GM21528 (cell line): Measurements from ENCODE around the gene GPHN.

Experiments used
- ATAC-seq: cut with Tn5 transposase; IDR thresholded peaks from one replicate; pipeline ENCODE4 v1.9.1; 2021; ENCODE audit warnings: mild to moderate bottlenecking, moderate library complexity; ENCODE audit not compliant: unreplicated experiment, low FRiP score

GPHN gene

DNA sequence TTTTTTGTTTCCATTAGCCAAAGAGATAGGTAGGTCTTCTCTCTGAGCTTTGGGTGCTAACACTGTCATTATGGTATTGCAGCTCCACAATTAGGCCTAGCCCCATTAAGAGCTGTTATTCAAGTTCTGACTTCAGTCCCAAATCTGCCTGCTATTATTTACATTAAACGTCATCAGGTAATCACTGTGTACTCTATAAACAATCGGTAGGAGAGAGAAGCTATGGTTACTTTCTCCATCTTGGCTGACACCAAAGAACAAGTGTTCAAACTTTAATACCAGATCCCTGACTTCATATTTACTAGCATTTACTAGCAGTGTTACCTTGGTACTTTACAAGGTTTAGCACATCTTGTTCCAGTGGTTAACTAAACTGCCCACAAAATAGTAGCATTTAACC is 376.2 kb downstream of the GPHN start:
- ATAC-seq, result no peak

DNA sequence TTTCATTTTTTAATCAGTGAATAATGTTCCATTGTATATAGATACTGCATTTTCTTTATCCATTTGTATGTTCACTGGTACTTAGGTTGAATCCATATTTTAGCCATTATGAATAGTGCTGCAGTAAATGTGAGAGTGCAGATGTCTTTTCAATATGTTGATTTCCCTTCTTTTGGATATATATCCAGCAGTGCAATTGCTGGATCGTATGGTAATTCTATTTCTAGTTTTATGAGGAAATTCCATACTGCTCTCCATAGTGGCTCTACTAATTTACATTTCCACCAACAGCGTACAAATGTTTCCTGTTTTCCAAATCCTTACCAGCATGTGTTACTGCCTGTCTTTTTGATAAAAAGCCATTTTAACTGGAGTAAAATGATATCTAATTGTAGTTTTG is 392.8 kb downstream of the GPHN start:
- no peak for ATAC-seq

DNA sequence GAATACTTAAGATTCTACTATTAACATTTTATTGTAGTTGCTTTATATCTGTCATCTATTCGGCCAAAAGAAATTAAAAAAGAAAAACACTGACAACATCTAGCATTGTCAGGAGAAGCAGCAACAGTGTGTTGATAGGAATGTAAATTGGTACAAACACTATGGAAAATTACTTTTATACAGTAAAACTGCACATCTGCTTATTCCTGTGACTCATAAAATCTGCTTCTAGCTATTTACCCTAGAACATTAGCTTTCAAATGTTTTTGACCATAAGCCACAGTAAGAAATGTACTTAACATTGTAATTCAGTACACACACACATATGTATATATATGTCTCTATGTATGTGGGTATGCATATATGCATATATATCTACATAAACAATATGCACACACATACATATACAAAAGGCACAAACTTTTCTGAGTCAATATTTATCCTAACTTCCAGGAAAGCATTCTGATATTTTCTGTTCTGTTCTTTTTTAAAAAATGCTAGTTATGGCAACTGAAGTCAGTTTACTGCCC is 402.4 kb downstream of the GPHN start:
- no peak for ATAC-seq

DNA sequence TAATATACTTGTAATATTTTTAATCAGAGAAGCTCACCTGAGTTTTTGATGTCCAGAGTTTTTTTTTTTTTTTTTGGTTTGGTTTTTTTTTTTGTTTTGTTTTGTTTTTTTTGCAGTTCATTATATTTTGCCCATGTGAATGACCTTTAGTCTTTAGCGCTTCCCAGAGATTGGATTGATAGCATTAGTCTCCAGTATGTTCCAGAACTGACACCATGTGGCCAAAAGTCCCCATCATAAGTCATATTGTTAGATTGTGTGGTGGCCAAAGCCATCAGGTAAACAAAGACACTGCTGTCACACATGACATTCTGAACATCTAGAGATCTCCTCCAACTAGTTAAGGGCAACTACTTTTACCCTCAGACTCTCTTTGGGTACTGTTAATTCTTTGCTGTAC is 408.5 kb downstream of the GPHN start:
- ATAC-seq, result no peak

DNA sequence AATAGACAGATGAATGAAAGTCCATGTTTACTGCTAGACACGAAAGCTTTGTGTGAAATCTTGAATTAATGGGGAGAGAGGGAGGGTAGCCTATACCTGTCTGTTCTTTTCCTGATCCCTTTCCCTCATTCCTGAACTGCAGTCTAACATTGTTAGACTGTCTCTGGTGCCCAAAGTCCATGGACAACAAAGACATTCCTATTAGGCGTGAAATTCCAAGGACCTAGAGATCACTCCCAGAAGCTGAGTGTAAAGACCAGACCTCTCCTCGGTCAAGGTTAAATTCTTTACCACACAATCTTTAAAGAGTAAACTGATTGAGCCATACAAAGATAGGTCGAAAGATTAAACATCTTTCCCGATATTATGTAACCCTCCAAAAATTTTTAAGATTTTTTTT is 410.6 kb downstream of the GPHN start:
- ATAC-seq, result no peak

DNA sequence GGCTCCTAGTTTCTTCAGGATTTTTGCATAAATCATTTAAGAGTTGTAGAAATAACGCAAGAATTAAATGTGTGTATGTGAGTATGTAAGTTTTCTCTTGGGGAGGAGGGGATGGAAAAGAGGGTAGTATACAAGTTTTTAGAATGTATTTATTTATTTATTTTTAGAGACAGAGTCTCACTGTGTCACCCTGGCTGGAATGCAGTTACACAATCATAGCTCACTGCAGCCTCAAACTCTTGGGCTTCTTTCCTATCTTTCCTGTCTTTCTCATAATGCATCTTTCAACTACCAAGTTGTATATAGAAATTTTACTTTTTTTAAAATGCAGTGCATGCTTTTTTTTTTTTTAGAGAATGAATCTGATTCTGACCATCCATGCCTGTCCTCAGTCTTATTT is 412.2 kb downstream of the GPHN start:
- ATAC-seq, result no peak

DNA sequence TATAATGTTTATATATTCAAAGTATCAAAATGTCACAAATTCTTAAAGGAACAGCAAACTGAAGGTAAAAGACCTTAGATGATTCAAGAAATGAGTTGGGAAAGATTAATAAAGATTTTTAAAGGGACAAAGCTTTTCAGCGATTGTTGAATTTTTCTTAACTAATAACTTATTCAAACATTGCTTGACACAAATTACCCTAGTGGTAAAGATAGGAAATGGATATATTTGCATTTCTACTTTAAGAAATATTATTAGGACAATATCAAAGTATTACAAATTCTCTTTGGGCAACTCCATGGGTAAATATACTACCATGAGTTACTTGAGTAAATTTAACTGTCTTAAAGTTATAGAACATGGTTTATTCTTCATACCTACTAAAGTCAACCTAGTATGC is 415.3 kb downstream of the GPHN start:
- ATAC-seq, result no peak

DNA sequence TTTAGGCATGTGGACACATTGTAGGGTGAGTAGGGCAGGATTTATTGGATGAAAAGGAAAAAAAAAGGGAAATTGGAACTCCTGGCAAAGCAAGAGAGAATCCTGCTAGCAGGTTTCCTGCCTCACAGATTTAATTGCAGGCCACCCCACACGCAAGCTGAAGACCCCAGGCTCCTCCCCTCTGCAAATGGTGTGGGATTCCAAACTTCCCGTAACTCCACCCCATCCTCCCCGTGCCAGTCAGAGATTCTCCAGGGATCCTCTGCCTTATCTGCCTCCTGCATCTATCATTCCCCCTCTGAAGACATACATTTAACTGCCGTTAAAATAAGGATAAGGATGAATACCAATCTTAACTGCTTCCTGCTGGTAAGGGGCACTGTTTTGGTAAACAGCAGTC is 431.5 kb downstream of the GPHN start:
- no peak for ATAC-seq

DNA sequence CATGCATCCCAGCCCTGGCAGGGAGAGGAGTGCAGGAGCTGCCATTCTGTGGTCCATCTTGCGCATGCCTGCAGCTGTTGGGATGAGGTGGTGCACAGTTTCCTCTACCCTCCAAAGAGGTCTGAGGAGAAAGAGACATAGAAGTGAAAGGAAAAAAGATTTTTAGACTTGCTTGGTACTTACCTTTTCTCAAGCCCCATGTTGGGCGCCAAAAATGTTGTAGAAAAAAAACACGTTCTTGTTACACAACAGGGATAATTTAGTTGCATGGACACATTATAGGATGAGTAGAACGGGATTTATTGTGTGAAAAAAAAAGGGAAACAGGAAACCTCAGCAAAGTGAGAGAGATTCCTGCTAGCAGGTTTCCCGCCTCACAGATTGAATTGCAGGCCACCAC is 436.9 kb downstream of the GPHN start:
- no peak for ATAC-seq

DNA sequence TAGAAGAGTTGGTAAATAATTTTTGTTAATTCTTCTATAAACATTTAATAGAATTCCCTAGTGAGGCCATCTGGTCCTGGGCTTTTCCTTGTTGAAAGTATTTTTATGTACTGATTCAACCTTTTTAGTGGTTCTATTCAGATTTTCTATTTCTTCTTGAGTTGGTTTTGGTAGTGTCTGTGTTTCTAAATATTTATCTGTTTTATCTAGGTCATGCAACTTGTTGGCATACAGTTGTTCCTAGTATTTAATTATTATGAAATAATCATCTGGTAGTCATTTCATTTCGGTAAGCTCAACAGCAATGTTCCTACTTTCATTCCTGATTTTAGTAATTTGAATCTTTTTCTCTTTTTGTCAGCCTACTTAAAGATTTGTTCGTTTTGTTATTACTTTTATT is 447.2 kb downstream of the GPHN start:
- ATAC-seq, result no peak

DNA sequence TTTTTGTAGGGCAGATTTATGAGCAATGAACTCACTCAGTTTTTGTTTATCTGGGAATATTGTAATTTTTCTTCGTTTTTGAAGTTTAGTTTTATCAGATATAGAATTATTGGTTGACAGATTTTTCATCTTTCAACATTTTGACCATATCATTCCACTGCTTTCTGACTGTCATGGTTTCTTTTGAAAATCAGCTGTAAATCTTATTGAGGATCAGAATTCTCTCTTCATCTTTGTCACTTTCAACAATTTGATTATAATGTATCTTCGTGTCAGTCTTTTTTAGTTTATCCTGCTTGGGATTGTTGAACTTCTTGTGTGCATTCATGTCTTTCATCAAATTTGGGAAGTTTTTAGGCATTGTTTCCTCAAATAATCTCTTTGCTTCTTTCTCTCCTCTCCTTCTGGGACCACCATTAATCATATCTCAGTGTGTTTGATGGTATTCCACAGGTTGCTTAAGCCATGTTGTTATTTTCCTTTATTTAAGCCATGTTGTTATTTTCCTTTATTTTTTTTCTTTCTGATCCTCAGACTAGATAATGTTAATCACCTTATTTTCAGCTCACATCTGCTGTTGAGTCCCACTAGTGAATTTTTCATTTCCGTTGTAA is 451.6 kb downstream of the GPHN start:
- ATAC-seq, result no peak

DNA sequence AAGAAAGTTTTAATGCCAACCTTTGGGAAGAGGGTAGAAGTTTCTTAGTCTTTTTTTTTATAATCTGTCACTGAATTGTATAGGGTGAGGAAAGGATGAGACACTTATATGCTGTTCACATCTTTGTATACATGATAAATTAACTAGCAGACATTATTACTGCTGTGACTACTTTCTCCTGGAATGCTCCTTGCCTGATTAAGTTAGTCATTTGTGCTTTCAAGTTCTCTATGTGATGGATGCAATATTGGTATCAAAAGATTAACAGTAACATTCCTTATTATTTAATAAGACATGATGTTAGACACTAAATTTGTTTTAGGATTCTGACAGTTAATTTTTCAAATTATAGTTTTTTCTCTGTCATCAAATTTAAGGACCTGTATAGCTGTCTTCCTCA is 457.9 kb downstream of the GPHN start:
- no peak for ATAC-seq

DNA sequence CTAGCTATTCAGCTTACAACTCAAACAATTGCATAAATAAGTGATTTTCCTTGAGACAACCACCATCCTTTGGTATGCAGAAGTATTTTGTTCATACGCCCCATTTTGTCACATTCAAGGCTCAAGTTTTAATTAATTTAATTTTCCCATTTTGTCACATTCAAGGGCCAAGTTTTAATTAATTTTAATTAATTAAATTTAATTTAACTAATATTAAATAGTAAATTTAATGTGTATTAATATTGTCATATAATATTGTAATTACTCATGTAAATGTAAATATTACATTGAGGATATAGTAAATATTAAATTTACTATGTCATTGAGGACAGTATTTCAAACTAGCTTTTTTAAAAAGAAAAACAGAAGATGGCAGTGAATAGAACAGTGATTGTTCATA is 464.5 kb downstream of the GPHN start:
- no peak for ATAC-seq

DNA sequence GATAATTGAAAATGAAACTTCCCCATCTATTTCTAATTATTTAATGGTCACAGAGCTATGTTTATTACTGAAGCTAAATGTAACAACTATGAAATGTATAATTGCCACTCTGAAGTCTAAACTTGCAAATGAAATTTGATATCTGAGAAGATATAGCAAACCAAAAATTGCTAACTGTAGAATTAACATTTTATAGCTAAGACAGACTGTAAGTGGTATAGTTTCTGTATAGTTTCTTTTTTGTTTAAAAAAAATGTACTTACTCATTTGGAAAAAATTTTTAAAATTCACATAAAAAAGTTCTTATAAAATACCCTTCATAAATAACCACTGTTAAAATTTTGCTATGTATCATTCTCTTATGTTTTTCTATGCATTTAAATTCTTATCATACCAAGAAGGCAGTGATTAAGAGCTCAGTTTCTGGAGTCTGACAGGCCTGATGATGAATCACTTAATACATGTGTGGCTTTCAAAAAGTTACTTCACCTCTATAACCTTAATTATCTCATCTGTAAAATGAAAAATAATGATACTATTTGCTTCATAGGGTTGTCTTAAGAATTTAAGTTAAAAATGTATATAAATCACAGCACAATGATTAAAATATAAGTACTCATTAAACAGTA is 466.6 kb downstream of the GPHN start:
- no peak for ATAC-seq

DNA sequence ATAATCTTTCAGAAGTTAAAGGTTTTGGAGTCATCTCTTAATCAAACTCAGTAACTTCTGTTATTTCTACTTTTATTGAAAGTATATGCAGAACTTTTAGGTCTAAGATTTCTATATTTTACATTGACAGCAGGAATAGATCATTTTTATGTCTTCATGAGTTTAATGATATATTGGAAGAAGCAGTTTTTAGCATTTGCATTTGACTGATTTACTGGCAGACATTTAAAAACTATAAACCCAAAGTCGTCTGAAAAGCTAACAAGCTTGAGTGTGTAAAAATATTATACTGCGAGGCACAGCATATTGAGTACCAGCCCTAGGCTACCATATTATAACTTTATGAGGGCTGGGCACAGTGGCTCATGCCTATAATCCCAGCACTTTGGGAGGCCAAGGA is 467.3 kb downstream of the GPHN start:
- no peak for ATAC-seq

DNA sequence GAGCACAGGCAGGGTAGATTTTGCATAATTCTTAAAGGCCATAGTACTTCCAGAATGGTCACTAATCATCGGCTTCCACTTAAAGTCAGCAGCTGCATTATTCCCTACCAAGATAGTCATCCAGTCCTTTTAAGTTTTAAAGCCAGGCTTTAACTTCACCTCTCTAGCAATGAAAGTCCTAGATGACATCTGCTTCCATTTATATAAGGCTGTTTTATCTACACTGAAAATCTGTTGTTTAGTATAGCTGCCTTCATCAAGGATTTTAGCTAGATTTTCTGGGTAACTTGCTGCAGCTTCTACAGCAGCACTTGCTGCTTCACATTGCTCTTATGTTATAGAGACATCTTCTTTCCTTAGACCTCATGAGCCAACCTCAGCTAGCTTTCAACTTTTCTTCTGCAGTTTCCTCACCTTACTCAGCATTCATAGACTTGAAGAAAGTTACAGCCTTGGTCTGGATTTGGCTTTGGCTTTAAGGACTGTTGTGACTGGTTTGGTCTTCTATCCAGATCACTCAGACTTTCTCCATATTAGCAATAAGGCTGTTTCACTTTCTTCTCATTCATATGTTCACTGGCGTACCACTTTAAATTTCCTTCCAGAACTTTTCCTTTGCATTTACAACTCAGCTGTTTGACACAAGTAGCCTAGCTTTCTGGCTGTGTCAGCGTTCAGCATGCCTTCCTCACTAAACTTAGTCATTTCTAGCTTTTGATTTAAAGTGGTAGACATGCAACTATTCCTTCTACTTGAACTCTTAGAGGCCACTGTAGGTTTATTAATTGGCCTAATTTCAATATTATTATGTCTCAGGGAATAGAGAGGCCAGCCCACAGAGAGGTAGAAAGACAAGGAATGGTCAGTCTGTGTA is 471.4 kb downstream of the GPHN start:
- ATAC-seq, result no peak

DNA sequence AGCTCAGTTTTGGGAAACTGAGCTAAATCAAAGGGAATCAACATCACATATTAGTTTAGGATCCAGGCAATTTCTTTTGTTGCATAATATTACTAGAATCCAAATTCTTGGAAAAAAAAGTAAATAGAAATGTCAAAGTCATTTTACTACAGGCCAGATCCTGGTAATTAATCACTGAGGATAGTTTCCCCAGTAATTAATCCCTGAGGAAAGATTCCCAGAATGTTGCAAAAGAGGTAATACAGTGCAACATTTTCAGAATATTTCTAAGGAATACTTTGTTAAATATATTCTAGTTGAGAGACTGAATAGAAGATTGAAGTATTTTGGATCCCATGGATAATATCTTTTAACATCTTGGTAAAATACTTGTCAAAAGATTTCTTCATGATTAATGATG is 474.3 kb downstream of the GPHN start:
- ATAC-seq, result no peak

DNA sequence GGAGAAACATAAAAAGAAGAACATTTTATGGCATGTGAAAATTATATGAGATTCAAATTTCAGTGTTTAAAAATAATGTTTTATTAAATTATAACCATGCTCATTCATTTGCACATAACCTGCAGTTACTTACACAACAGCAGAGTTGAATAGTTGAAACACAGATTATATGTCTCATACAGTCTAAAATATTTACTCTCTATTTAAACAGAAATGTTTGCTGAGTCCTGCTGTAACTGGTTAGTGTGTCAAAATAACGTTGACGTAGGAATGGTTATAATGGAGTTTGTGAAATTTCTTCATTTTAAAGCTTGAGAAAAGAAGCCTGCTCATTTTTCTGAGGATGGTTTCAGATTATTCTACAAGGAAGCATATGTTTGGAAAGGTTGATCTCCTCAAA is 484.8 kb downstream of the GPHN start:
- no peak for ATAC-seq

DNA sequence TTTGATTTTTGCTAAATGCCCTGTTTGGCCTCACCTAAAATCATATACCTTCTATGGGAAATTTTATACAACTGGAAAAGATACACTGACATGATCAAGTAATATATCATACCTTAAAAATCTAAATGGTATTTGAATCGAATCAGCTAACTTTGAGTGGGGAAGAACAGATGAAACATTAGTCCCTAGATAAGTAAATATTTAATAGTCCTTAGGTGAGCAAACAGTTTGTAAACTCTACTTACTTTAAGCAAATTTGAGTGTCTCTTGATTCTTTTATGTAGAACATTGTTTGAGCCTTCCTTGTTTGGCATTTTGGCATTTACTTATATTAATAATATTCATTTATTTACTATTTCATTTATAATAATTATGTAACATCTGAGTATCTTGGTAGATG is 485.6 kb downstream of the GPHN start:
- ATAC-seq, result no peak

DNA sequence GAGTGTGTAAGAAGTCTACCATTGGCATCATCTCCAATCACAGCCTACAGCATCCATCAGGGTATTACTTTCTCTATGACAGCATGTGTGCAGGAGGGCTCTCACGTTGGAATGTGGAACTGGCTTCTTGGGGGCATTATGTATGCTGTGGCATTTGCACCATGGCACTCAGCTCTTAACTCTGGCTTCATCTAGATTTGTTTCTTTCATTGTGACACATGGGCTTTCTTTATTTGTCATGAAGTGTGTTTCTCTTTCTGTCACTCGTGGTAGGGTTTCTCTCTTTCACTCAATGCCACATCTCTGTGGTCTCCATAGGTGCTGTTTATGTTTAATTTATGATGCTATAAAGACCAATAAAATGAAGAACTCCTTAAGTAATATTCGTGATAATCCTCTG is 490.1 kb downstream of the GPHN start:
- ATAC-seq, result no peak

DNA sequence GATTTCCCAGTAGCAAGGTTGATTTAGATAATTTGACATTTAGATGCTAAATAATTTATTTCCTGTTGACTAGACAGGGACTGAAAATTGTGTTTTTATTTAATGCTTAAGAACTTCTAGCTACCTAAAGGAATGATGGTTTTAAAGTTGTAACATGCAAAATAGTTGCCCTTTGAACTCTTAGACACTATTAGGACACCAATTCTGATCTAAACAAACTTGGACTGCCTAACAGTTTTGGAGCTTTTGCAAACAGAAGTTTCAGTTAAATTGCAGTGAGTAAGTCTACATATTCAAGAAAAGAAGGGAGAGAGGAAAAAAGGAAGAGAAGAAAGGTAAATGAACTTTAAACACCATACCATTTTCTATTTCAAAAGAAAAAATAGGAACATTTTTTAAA is 492.0 kb downstream of the GPHN start:
- ATAC-seq, result no peak
